Endothelial cell of umbilical vein (primary cell): ENCODE measurements around the gene ST6GALNAC3. TPM values are rescaled to one million over a fixed set of nuclear protein-coding genes. Genes with fewer than 3 reads are reported as not detected.

Experiments used
- BruUV-seq: library from RNA; stranded (reverse); fragments of 400-500 nt; replicated peaks from 2 replicates; lab custom pipeline; 2021; lab: Mats Ljungman, UMichigan
- CTCF ChIA-PET: fragments of 300-600, 350-600 bp; sonication (Branson Sonifier 250); formaldehyde crosslinking; loops from one replicate; lab custom pipeline; 2021; ENCODE audit warnings: antibody characterized with exemption, inconsistent platforms; lab: Charles Lee
- POLR2A ChIA-PET: fragments of 300-600, 350-600 bp; sonication (Branson Sonifier 250); formaldehyde crosslinking; loops from one replicate; lab custom pipeline; 2021; ENCODE audit warnings: antibody characterized with exemption, inconsistent platforms; lab: Charles Lee
- DNase-seq: peaks from one replicate; pipeline ENCODE4 v3.0.0-alpha.2; 2011; ENCODE audit warnings: low read depth, low spot score
- FAIRE-seq: peaks from 2 replicates; lab custom pipeline; 2011; peaks lifted over from hg19 to GRCh38; lab: Jason Lieb, UNC
- H2AFZ ChIP-seq: 2 replicates; pipeline ENCODE4 v1.6.0; 2012; ENCODE audit warnings: low read depth, low read length, control low read depth, inconsistent platforms
- H3K27ac ChIP-seq: 2 replicates; pipeline ENCODE4 v1.5.1; 2011; ENCODE audit warnings: low read depth, mild to moderate bottlenecking, control low read depth, low read length, moderate library complexity; ENCODE audit not compliant: insufficient read depth
- H3K27me3 ChIP-seq, 2 experiments: 2 replicates each; pipeline versions ENCODE4 v1.6.0 to v1.6.1; 2011; ENCODE audit warnings: low read length in 2 of 2, mixed read lengths in 1 of 2; ENCODE audit not compliant: control insufficient read depth in 2 of 2, insufficient read depth in 2 of 2
- H3K36me3 ChIP-seq, 2 experiments: 2 replicates in 1 of 2; 3 replicates in 1 of 2; pipeline ENCODE4 v1.5.1; 2011; ENCODE audit warnings: low read length in 2 of 2, mild to moderate bottlenecking in 1 of 2, moderate library complexity in 1 of 2; ENCODE audit not compliant: control insufficient read depth in 2 of 2, insufficient read depth in 2 of 2; ENCODE audit errors: extremely low read depth in 1 of 2
- H3K4me1 ChIP-seq: 3 replicates; pipeline ENCODE4 v1.5.1; 2011; ENCODE audit warnings: mild to moderate bottlenecking, low read length; ENCODE audit not compliant: control insufficient read depth, insufficient read depth; ENCODE audit errors: extremely low read depth
- H3K4me2 ChIP-seq: 2 replicates; pipeline ENCODE4 v1.6.1; 2011; ENCODE audit warnings: low read length, control low read depth, mixed read lengths; ENCODE audit not compliant: insufficient read depth
- H3K4me3 ChIP-seq, 3 experiments: fragments of 200-600 bp in 1 of 3; sonication (generic), shearing (Covaris generic) in 1 of 3; replicated peaks in 1 of 3; 2 replicates each; pipeline ENCODE4 v1.5.1; 2011 to 2016; ENCODE audit warnings: control low read depth in 3 of 3, low read length in 3 of 3, mild to moderate bottlenecking in 2 of 3, inconsistent platforms in 1 of 3, low read depth in 1 of 3, moderate library complexity in 1 of 3; ENCODE audit not compliant: insufficient read depth in 1 of 3
- H3K79me2 ChIP-seq: 2 replicates; pipeline ENCODE4 v1.6.0; 2012; ENCODE audit warnings: low read length, inconsistent platforms; ENCODE audit not compliant: control insufficient read depth, insufficient read depth
- H3K9ac ChIP-seq: replicated peaks from 2 replicates; pipeline ENCODE3; 2011; ENCODE audit warnings: low read length, control low read depth; ENCODE audit not compliant: insufficient read depth; ENCODE audit errors: extremely low read depth
- H3K9me1 ChIP-seq: replicated peaks from 3 replicates; pipeline ENCODE4 v1.6.0; 2011; ENCODE audit warnings: mild to moderate bottlenecking, low read length; ENCODE audit not compliant: control insufficient read depth, insufficient read depth; ENCODE audit errors: extremely low read depth
- H3K9me3 ChIP-seq: replicated peaks from 2 replicates; pipeline ENCODE4 v1.5.1; 2012; ENCODE audit warnings: low read length, inconsistent platforms; ENCODE audit not compliant: control insufficient read depth, insufficient read depth
- H4K20me1 ChIP-seq: replicated peaks from 2 replicates; pipeline ENCODE3; 2011; ENCODE audit warnings: mild to moderate bottlenecking, low read length; ENCODE audit not compliant: control insufficient read depth, insufficient read depth; ENCODE audit errors: extremely low read depth
- EZH2 ChIP-seq: IDR thresholded peaks from 2 replicates; pipeline ENCODE4 v1.6.1; 2012; ENCODE audit warnings: borderline replicate concordance, low read depth, mild to moderate bottlenecking, moderate library complexity, low read length, inconsistent platforms; ENCODE audit not compliant: severe bottlenecking
- FOS ChIP-seq: IDR thresholded peaks from 2 replicates; pipeline ENCODE4 v1.6.1; 2011; ENCODE audit warnings: mild to moderate bottlenecking, low read length, moderate library complexity, borderline replicate concordance; ENCODE audit not compliant: insufficient read depth
- JUN ChIP-seq: IDR thresholded peaks from 2 replicates; pipeline ENCODE4 v1.6.1; 2011; ENCODE audit warnings: borderline replicate concordance, low read depth; ENCODE audit not compliant: insufficient read length, insufficient read depth
- MYC ChIP-seq: IDR thresholded peaks from one replicate; pipeline ENCODE4 v1.6.1; 2011; ENCODE audit warnings: mild to moderate bottlenecking, low read depth, low read length
- POLR2AphosphoS5 ChIP-seq: IDR thresholded peaks from 2 replicates; pipeline ENCODE4 v1.6.1; 2012; ENCODE audit warnings: low read depth, mild to moderate bottlenecking, control low read depth, low read length, moderate library complexity; ENCODE audit not compliant: insufficient read depth
- dilution Hi-C: fragments of 300-500 bp; cut with MboI; formaldehyde crosslinking; loops from one replicate; pipeline ENCODE4 v1.15.0; 2019; ENCODE audit warnings: low sequenced_read_pairs; ENCODE audit not compliant: extremely low pct_ligation_motif_present
- intact Hi-C: fragments of 100-400 bp; cut with micrococcal nuclease; formaldehyde crosslinking; loops from one replicate; pipeline ENCODE4 v1.10.0; 2022
- polyA plus RNA-seq, 4 experiments: library from polyadenylated mRNA; depleted of rRNA in 3 of 4; stranded (reverse) in 3 of 4; unstranded in 1 of 4; fragments of >200 nt; gene quantifications; 2 replicates each; pipeline versions ENCODE4 v1.2.1 to v1.2.3, GENCODE V29; 2011 to 2012; ENCODE audit warnings: missing spikeins in 1 of 4
- total RNA-seq: library from RNA; stranded (reverse); gene quantifications from 2 replicates; pipeline ENCODE4 v1.2.3, GENCODE V29; 2021
- TF ChIP-seq, protein P1 (sequence below), 2 donors: IDR thresholded peaks; 1 replicate in 1 of 2; 2 replicates in 1 of 2; pipeline ENCODE4 v1.5.1; 2011; ENCODE audit warnings: low read length in 2 of 2, mild to moderate bottlenecking in 2 of 2, moderate library complexity in 2 of 2, control low read depth in 1 of 2, inconsistent platforms in 1 of 2, low read depth in 1 of 2; ENCODE audit not compliant: insufficient read depth in 1 of 2; ENCODE audit errors: extremely low read depth in 1 of 2

The ST6GALNAC3 gene
- total and polyA plus RNA-seq, 2 donors (not counting 3 experiments of a cell fraction or from before 2014, with no cell fraction given) = 7.6 to 48.3 TPM

DNA sequence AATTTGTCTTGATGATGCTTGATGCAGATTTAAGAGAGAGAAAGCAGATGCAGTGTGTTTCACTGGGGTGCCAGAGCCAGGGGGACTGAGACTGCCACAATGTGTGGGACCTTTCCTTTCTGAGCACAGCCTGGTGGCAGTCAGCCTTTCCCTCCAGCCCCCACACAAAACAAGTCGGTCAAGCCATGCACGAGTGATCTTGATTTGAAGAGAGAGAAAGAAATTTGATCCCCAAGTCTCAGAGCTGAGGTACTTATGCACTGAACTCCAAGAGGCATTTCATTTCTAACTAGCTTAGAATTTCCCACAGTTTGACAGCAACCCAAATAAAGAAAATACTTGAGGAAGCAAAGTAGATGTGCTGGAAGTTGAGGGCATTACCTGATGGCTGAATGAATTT lies 193.8 kb downstream of the ST6GALNAC3 start:
- TF ChIP-seq JUN = no peak
- TF ChIP-seq POLR2AphosphoS5 = no peak
- TF ChIP-seq, protein P1, sequence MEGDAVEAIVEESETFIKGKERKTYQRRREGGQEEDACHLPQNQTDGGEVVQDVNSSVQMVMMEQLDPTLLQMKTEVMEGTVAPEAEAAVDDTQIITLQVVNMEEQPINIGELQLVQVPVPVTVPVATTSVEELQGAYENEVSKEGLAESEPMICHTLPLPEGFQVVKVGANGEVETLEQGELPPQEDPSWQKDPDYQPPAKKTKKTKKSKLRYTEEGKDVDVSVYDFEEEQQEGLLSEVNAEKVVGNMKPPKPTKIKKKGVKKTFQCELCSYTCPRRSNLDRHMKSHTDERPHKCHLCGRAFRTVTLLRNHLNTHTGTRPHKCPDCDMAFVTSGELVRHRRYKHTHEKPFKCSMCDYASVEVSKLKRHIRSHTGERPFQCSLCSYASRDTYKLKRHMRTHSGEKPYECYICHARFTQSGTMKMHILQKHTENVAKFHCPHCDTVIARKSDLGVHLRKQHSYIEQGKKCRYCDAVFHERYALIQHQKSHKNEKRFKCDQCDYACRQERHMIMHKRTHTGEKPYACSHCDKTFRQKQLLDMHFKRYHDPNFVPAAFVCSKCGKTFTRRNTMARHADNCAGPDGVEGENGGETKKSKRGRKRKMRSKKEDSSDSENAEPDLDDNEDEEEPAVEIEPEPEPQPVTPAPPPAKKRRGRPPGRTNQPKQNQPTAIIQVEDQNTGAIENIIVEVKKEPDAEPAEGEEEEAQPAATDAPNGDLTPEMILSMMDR (IDR thresholded peaks at IDR 0.05; ENCODE audit: extremely low read depth in 1 of 2, insufficient read depth in 1 of 2, low read depth in 1 of 2, low read length in 2 of 2) = no peak
- no peak for TF ChIP-seq EZH2
- no peak for TF ChIP-seq FOS
- no peak for TF ChIP-seq MYC
- H3K36me3 ChIP-seq = no peaks in the 10 kb centered on the region
- no peak for DNase-seq
- no peak overlapping the region for H3K4me2 ChIP-seq
- no peaks in the 10 kb centered on the region for H3K9me3 ChIP-seq
- ChIA-PET POLR2A (no interaction called here), CTCF (interaction anchor here (1.5 to 2.3 kb wide), 2 partner anchors 14 to 114 kb away, joined by 4 to 6 read pairs; no protein-coding TSS in a partner anchor)
- H3K9ac ChIP-seq = no peak overlapping the region
- H3K79me2 ChIP-seq = no peaks in the 10 kb centered on the region
- BruUV-seq = no TSS peak
- H3K9me1 ChIP-seq = no peaks in the 10 kb centered on the region
- FAIRE-seq = no peak
- peaks cover 12% of the 10 kb centered on the region for H3K4me1 ChIP-seq
- H3K4me3 ChIP-seq = no peak overlapping the region
- H3K27ac ChIP-seq = no peak overlapping the region
- H2AFZ ChIP-seq = no peak overlapping the region
- intact Hi-C loops = loop anchor here (2.0 to 10.0 kb wide), 2 partner anchors 14 to 194 kb away; partner anchors contain the start of gene ST6GALNAC3
- no peaks in the 10 kb centered on the region for H3K27me3 ChIP-seq
- no peaks in the 10 kb centered on the region for H4K20me1 ChIP-seq
- dilution Hi-C loops = no loop called here
